NCI-H2081 treated with DMSO at 0.1 percent for 48 hours (cell line): ENCODE data around the gene KTN1.

Experiments
- DNase-seq: peaks from one replicate; lab custom pipeline; 2025; lab: John Stamatoyannopoulos, UW

The KTN1 gene

DNA sequence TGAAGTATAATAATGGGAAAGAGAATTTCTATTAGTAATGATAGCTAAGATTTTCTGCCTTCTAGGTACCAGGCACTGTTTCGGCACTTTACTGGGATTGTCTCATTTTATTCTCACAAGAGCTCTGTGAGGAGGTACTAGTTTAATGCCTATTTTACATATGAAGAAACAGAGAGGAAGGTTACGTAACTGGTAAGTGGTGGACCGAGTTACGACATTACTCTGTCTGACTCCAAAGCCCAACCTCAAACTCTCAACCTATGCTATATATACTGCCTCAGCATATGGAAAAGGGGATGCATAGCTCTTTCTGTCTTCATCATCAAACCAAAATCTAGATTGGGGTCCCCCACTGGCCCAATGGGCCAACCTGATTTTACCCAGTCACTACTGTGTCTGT, 133.5 kb downstream of the KTN1 start:
- DNase-seq = no peak

DNA sequence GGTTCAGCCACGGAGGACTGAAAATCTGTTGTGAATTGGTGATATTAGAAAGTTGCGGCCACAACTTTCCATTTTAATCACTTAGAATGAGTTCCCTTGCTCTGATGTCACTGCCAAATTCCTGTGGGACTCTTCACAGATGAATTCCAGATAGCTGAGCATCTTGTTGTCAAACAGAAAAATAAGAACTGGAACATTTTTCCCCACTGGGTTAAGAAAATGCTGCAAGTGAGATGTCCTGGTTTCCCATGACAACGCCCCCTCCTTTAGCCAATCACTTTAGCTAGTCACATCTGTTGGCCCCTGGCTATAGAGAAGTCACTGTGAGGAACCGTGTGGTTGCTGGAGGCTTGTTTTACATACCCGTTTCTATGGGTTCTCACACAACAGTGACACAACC, 135.9 kb downstream of the KTN1 start:
- DNase-seq = no peak

DNA sequence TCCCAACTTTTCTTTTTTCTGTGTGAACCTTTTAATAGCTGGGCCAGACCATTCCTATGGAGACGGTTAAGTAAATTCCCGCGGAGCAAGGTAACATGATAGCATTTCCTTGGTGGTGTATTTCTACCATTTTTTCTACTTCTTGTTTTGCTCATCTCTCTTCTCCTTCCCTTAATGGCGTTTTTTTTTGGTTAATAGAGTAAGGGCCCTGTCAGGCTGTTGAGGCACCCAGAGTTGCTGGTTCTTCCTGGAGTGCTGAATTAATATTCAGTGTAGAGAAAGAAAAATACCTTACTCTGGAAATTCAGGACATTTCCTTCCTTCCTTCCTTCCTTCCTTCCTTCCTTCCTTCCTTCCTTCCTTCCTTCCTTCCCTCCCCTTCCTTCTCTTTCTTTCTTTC, 137.6 kb downstream of the KTN1 start:
- DNase-seq = no peak

DNA sequence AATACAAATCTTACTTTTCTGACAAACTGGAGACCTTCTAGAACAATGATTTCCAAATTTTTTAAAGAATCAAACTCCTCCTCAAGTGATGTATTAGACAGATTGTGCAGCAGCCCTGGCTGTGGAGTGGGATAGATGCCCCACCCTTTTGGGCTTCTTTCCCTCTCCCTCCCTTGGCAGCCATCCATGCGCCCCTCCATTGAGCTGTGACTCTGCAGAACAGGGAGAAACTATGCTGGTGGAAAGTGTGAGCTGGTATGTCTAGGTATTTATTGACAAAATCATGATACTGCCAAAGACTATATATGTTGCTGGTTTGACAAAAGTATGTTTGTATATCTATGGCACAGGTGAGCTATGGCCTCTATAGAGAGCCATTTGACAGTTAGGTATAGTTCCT, 138.5 kb downstream of the KTN1 start:
- DNase-seq = no peak

DNA sequence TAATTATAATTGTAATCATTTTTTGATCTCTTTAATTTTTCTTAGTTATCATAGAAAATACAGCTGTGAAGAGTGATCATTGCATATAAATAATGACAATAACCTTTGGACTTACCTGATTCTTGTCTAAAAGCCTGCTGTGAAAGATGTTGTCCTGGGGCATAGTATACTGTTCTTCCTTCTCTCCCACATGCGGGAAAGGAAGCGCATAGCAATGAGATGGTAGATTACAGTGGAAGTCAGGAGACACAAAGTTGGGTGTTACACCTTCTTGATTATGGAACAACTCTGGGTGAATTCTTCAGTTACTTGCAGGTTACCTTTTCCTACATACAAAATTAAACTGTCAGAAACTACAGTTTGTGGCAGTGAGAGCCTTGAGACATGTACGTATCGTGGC, 140.8 kb downstream of the KTN1 start:
- DNase-seq = no peak

DNA sequence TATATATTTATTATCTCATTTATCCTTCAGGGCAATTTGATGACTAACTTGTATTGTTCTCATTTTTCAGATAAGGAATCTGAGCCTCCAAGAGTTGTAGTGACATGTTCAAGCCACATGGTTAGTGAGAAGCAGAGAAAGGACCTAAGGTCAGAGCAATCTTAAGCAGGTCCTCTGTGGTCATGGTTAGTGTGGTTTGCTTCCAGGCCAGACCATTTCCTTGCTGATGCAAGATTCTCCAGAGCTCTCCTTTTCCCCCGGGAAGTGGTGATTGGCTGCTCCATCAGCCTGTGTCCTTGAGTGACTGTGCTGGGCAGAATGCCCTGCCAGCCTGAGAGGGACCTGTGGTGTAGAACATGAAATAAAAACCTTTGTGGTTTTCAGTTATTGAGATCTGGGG, 141.3 kb downstream of the KTN1 start:
- no peak for DNase-seq

DNA sequence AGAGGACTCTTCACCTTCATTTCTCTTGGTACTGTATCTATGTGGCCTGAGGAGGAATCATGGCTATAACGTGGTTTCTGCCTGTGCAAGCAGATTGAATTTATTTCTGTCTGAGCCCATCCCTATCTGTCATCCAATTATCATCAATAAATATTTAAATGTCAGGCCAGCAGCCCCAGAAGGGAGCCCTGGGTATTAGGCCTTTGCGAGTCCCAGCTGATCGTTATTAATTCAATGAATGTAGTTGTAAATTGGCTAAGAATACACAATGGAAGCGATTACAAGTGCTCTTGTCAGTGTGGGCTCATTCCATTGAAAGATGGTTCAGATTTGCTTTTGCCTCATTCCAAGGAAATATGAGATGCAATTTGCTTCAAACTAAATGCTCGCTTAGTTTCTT, 142.0 kb downstream of the KTN1 start:
- DNase-seq = no peak

DNA sequence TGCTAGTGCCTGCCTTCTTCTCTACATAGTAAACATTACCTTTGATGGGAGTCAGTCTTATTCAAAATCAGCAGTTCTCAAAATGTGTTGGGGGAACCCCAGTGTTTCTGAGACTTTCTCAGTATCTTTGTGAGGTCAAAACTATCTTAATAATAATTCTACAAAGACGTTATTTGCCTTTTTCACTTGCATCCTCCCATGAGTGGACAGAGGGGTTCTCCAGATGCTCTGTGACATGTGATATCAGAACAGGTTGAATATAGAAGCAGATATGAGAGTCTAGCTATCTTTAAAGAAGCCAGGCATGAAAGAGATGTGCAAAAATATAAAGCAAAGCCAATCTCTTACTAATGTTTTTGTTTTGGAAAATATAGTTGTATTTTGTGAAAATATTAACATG, 144.7 kb downstream of the KTN1 start:
- DNase-seq = no peak

DNA sequence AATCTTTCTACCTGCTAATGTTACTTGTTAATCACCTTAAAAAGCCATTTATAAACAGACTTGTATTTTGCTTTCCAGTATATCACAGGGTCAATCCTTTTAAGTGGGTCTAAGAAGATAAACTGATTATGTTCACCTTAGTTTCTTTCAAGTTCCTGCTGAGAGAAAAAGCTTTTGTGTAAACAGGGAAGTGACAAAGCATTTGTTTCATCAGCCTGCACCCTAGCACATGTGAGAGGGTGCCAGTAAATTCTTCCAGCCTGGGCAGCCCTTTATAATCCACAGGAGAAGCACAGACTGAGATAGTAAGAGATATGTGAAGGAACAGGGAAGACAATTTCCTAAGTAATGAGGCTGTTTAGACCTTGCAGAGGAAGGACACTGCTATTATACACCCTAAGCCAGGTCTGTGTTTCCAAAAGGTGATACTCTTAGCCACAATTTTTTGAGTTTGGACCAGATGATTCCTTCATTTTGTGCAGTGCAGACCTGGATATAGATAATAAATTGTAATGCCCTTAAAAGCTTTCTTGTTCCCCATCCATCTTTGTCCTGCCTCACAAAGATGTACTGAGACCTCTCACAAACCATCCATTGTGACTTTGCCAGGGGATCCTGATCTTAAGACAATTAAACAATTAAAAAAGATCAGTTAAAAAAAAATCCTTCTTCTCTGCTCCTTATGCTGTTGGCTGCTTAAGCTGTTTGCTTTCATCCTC, 150.7 kb downstream of the KTN1 start:
- no peak for DNase-seq

DNA sequence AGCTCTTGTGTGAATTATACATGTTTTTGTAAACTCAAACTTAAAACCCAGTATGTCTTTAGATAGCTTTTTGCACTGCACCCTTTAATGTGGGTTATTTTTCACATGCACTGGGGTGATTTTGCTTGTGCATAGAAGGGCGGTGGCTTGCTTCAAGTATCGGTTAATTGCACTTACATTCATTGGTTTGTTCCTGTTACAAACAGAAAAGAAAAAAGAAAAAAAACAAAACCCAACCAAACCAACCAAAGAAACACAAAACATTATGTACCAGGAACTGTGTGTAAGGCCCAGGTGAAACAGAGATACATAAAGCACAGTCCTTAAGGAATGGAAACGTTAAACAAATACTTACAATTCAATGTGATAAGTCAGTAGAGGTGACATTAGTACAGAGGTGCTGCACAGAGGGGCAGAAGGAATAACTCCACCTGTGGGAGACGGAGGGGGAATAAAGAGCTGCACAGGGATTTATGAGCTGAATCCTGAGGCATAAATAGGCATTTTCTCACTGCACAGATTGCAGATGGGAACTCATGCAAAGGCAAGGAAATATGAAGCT, 151.4 kb downstream of the KTN1 start:
- DNase-seq = no peak

DNA sequence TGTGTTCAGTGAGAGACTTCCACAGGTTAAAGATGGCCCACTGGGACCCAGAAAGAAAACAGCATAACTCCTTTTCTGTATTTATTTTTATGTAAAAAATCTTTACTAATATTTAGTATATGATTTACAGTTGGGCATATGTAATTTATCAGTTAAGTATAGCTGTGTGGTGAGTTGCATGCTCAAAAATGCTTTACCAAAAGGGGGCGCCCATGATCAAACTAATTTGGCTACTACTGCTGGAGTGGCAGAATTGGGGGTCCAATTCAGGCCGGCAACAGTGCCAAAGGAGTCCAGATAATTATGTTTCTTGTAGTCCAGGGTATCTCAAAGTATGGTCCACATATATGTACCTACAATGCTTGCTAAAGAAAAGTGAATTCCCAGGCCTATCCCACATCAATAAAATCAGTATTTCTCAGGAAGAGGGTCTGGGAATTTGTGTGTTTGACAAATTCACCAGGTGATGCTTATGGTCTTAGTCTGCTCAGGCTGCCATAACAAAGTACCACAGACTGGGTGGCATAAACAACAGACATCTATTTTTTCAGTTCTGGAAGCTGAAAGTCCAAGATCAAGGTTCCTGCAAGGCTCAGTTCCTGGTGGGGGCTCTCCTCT, 152.0 kb downstream of the KTN1 start:
- DNase-seq = no peak

DNA sequence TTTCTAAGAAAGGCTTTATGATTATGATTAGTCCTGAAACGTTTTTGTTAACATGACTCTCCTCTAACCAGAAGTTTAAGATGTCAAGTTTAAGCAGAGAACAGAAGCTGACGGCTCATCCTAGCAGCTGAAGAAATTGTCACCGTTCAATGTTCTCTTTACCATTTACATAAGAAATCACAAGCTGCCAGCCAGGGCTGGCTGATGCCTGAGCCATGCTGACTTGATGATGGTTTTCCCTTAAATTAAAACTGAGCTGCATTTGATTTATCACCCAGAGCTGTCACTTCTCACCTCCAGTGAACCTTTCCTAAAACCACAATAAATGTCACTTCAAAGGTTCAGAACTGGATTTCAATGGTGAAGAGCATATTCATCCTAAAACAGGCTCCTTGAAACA, 153.6 kb downstream of the KTN1 start:
- DNase-seq = no peak
